GM12873 (cell line): ENCODE measurements around the gene CDC42SE2.

Experiments used
- TF ChIP-seq, protein P1 (sequence below): IDR thresholded peaks from 2 replicates; pipeline ENCODE4 v1.5.1; 2012; ENCODE audit warnings: low read depth, mild to moderate bottlenecking, moderate library complexity, low read length, control low read depth; ENCODE audit not compliant: insufficient read depth; ENCODE audit errors: missing control alignments

The CDC42SE2 gene

DNA sequence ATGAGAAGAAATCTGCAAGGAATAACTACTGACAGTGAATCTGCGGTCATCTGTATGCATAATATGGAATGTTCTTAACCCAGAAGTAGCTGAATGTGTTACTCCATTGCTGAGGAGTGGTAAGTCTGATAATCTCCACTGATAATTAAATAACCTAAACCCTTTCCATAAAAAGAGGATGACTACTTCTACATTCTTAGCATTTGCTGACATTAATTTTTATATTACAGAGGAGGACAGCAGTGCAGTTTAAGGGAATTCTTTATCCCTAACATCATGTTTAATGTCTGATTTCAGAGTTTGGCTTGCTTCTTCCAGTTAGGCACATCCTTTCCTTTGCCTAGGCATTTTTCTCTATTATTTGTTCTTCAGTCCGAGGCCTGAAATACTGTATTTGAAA, 52.2 kb downstream of the CDC42SE2 start:
- TF ChIP-seq, protein P1, sequence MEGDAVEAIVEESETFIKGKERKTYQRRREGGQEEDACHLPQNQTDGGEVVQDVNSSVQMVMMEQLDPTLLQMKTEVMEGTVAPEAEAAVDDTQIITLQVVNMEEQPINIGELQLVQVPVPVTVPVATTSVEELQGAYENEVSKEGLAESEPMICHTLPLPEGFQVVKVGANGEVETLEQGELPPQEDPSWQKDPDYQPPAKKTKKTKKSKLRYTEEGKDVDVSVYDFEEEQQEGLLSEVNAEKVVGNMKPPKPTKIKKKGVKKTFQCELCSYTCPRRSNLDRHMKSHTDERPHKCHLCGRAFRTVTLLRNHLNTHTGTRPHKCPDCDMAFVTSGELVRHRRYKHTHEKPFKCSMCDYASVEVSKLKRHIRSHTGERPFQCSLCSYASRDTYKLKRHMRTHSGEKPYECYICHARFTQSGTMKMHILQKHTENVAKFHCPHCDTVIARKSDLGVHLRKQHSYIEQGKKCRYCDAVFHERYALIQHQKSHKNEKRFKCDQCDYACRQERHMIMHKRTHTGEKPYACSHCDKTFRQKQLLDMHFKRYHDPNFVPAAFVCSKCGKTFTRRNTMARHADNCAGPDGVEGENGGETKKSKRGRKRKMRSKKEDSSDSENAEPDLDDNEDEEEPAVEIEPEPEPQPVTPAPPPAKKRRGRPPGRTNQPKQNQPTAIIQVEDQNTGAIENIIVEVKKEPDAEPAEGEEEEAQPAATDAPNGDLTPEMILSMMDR = no peak

DNA sequence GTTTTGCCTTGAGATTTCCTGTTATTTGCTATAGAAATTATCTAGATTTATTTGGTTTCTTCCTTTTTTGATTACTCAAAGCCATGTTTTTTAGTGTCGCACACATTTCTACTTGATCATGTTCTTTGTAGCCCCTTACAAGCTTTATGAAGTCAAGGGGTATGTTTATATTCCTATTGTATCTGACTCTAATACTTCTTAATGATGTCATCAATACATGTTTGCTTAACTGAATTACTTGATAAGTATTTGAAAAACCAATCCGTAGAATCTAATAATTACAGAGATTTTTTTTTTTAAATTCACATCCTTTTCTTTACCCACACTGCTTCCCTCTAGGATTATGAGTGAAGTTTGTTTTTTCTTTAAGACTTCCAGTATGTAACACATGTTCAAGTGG, 53.0 kb downstream of the CDC42SE2 start:
- TF ChIP-seq, protein P1 = no peak

DNA sequence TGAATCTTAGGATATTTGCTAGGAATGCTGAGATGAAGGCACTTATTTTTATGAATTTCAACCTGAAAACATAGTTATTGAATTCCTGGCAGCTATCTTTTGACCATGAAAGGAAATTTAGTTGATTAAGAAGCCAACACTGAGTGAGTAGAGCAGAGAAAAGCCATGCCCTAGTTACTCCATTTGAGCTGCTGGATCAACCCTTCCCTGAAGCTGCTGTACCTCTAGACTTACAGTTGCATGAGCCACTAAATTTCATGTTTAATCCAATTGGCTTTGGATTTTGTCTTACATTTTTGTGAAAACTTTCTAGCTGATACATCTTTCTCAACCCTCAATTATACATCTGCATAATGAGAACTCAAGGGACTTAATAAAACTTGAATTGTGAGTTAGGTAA, 54.6 kb downstream of the CDC42SE2 start:
- TF ChIP-seq, protein P1 = no peak

DNA sequence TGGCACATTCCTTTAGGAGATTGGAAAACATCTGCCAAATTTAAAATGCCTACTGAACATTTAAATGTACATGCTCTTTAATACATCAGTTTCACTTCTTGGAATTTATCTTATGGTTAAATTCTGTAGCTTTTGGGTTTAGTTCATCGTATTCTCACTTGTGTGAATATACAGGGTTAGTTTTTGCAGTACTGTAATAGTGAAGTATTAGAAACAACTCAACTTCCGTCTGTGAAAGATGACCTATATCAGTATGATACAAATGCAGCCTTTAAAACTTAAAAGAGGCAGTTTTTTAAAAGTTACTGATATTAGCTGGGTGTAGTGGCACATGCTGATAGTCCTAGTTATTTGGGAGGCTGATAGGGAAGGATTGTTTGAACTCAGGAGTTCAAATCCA, 57.2 kb downstream of the CDC42SE2 start:
- TF ChIP-seq, protein P1 = no peak

DNA sequence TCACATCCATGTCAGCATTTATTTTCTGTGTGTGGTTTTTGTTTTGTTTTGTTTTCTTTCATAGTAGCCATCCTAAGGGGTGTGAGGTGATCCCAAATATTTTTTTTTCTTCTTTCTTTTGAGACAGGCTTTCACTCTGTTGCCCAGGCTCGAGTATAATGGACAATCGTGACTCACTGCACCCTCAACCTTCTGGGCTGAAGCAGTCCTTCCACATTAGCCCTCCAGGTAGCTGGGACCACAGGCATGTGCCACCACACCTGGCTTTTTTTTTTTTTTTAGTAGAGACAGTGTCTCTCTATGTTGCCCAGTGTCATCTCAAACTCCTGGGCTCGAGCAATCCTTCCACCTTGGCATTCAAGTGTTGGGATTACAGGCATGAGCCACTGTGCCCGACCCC, 59.1 kb downstream of the CDC42SE2 start:
- TF ChIP-seq, protein P1 = no peak

DNA sequence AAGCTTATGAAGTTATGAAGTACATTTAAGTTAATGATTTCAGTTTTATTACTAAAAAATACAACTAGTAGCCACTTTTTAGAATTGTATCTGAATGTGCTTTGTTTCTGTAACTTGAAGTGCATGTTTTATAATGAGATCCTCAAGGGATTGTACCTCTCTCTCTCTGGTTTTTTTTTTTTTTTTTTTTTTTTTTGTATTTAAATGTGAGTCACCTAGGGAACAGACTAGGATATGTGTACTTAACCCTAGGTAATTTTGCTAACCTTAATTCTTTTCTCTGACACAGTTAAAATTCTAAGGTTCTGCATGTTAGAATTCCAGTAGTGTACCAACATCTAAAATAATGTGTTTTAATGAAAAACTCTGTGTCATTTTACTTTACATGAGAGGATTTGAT, 59.5 kb downstream of the CDC42SE2 start:
- TF ChIP-seq, protein P1 = no peak

DNA sequence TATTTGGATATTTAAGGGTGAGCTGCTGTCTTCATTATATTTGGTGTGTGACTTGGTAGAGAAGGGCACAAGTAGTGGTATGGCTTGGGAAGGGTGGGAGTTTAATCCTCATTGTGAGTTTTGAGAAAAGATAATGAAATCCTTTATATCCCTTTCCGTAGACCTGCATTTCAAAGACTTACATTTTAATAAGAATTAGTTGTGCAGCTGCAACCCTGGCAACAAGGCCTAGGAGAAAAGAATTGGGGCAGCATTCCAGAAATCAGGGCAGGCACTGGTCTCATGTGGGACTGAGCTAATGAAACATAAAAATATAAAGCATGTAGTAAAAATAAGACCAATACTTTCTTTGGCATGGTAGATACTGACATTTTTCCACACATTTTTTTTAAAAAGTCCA, 60.5 kb downstream of the CDC42SE2 start:
- TF ChIP-seq, protein P1 = no peak
